ENCODE measurements around the gene SPOCK2. TPM values are rescaled to one million over a fixed set of nuclear protein-coding genes. Genes with fewer than 3 reads are reported as not detected.

Gene SPOCK2
- total RNA-seq, 1 experiment from 2014 or later = 0.32 TPM

DNA sequence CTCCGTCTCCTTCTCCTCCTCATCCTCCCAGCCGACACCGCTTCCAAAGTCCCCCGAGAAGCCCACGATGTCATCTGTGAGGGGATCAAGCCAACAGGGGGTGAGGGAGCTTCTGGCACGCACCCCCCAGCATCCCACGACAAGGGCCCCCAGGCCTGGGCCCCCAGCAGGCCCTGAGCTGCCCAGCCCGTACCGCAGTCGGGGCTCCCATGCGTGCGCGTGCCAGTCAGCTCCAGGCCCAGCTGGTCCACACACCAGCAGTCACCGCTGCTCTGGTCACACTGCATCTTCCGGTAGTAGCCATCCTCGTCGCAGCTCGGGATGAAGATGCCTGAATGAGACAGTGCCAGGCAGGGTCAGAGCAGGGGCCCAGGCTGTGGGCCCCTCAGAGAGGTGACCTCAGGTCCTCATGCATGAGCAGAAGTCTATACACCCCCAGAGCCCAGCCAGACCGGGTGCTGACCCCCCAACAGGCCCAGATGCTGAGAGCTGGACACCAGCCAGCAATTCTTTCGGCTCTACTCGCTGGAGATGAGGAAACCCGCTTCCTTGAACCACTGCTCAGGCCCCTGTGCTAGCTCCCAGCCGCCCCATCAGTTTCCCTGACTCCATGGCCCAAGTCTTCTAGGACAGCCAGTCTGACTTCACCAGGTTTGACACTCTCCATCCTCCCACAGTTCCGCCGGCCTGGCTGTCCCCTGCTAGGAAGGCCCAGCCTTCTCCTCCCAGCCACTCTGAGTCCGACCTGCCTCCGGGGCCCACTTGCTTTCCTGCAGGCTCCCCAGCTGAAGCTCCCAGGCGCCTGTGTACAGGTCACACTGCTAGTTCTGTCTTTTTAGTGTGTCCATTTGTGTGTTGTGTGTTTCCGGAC lies 25.3 kb downstream of the SPOCK2 start:
- POLR2A ChIA-PET (ENCODE audit: low non-redundant PET) = no interaction called here
- Histone ChIP-seq H3K4me1 (ENCODE audit: insufficient read depth, low read length, poor library complexity, severe bottlenecking) (peaks cover 15% of the 10 kb centered on the region), H3K4me3 (ENCODE audit: low read depth, low read length, poor library complexity, severe bottlenecking) (no peak overlapping the region), H3K36me3 (ENCODE audit: insufficient read depth, low read length, poor library complexity, severe bottlenecking) (no peaks in the 10 kb centered on the region), H3K27me3 (replicated peaks; ENCODE audit: insufficient read depth, low read depth, low read length, poor library complexity) (no peaks in the 10 kb centered on the region), H3K9me3 (ENCODE audit: low read depth, low read length, poor library complexity, severe bottlenecking) (no peaks in the 10 kb centered on the region), H3K27ac (ENCODE audit: low read depth, low read length, poor library complexity, severe bottlenecking) (no peak overlapping the region)
- CTCF ChIA-PET = interaction anchor here (0.7 kb wide), 1 partner anchor 14 kb away, joined by 3 read pairs; no protein-coding TSS in a partner anchor
- BruUV-seq (replicated peaks) = no TSS peak
- intact Hi-C loops (cut with micrococcal nuclease; ENCODE audit: unreplicated experiment) = no loop called here
- TF ChIP-seq CTCF (conservative IDR thresholded peaks at IDR 0.05; ENCODE audit: low read depth, low read length) (no peak), EZH2 (IDR thresholded peaks at IDR 0.05; ENCODE audit: borderline replicate concordance, low read depth, low read length, poor library complexity, severe bottlenecking) (no peak)
- DNase-seq (ENCODE audit: low spot score) = no peak

- H3K36me3 ChIP-seq (ENCODE audit: insufficient read depth, low read length, poor library complexity, severe bottlenecking) = no peaks in the 10 kb centered on the region
- H3K4me1 ChIP-seq (ENCODE audit: insufficient read depth, low read length, poor library complexity, severe bottlenecking) = peaks cover 15% of the 10 kb centered on the region
- CTCF ChIA-PET = interaction anchor here (0.6 to 0.7 kb wide), 2 partner anchors 14 to 167 kb away, joined by 3 to 4 read pairs; no protein-coding TSS in a partner anchor
- POLR2A ChIA-PET (ENCODE audit: low non-redundant PET) = no interaction called here
- intact Hi-C loops (cut with micrococcal nuclease; ENCODE audit: unreplicated experiment) = no loop called here
- no peak for DNase-seq (ENCODE audit: low spot score)
- no peak overlapping the region for H3K4me3 ChIP-seq (ENCODE audit: low read depth, low read length, poor library complexity, severe bottlenecking)
- H3K27ac ChIP-seq (ENCODE audit: low read depth, low read length, poor library complexity, severe bottlenecking) = no peak overlapping the region
- H3K27me3 ChIP-seq (replicated peaks; ENCODE audit: insufficient read depth, low read depth, low read length, poor library complexity) = no peaks in the 10 kb centered on the region
- no TSS peak for BruUV-seq (replicated peaks)
- no peaks in the 10 kb centered on the region for H3K9me3 ChIP-seq (ENCODE audit: low read depth, low read length, poor library complexity, severe bottlenecking)
- TF ChIP-seq CTCF (conservative IDR thresholded peaks at IDR 0.05; ENCODE audit: low read depth, low read length) = no peak
- no peak for TF ChIP-seq EZH2 (IDR thresholded peaks at IDR 0.05; ENCODE audit: borderline replicate concordance, low read depth, low read length, poor library complexity, severe bottlenecking)
These were observed 26.0 kb downstream of the SPOCK2 start for GRCh38 chr10:72062382-72062781.

GRCh38 chr10:72061930-72062329 lies 26.4 kb downstream of the SPOCK2 start:
- Histone ChIP-seq H3K4me1 (ENCODE audit: insufficient read depth, low read length, poor library complexity, severe bottlenecking) (peaks cover 14% of the 10 kb centered on the region), H3K36me3 (ENCODE audit: insufficient read depth, low read length, poor library complexity, severe bottlenecking) (no peaks in the 10 kb centered on the region), H3K4me3 (ENCODE audit: low read depth, low read length, poor library complexity, severe bottlenecking) (no peak overlapping the region), H3K27me3 (replicated peaks; ENCODE audit: insufficient read depth, low read depth, low read length, poor library complexity) (no peaks in the 10 kb centered on the region), H3K27ac (ENCODE audit: low read depth, low read length, poor library complexity, severe bottlenecking) (no peak overlapping the region), H3K9me3 (ENCODE audit: low read depth, low read length, poor library complexity, severe bottlenecking) (no peaks in the 10 kb centered on the region)
- DNase-seq (ENCODE audit: low spot score) = no peak
- POLR2A ChIA-PET (ENCODE audit: low non-redundant PET) = no interaction called here
- CTCF ChIA-PET = interaction anchor here (0.6 kb wide), 1 partner anchor 167 kb away, joined by 4 read pairs; no protein-coding TSS in a partner anchor
- intact Hi-C loops (cut with micrococcal nuclease; ENCODE audit: unreplicated experiment) = no loop called here
- TF ChIP-seq EZH2 (IDR thresholded peaks at IDR 0.05; ENCODE audit: borderline replicate concordance, low read depth, low read length, poor library complexity, severe bottlenecking) = no peak
- TF ChIP-seq CTCF (conservative IDR thresholded peaks at IDR 0.05; ENCODE audit: low read depth, low read length) = no peak
- BruUV-seq (replicated peaks) = no TSS peak
